Occipital lobe (tissue), 2 donors: ENCODE results near the gene ATP2B2. TPM values are rescaled to one million over a fixed set of nuclear protein-coding genes. Genes with fewer than 3 reads are reported as not detected.

Experiments
- DNase-seq: peaks from one replicate; lab custom pipeline; 2025; lab: John Stamatoyannopoulos, UW
- total RNA-seq: library from RNA; depleted of rRNA; stranded (reverse); fragments of >200 nt; gene quantifications from one replicate; pipeline ENCODE4 v1.2.3, GENCODE V29; 2014

ATP2B2 gene
- total RNA-seq, 1 donor from 2014 or later, result 79.5 TPM

DNA sequence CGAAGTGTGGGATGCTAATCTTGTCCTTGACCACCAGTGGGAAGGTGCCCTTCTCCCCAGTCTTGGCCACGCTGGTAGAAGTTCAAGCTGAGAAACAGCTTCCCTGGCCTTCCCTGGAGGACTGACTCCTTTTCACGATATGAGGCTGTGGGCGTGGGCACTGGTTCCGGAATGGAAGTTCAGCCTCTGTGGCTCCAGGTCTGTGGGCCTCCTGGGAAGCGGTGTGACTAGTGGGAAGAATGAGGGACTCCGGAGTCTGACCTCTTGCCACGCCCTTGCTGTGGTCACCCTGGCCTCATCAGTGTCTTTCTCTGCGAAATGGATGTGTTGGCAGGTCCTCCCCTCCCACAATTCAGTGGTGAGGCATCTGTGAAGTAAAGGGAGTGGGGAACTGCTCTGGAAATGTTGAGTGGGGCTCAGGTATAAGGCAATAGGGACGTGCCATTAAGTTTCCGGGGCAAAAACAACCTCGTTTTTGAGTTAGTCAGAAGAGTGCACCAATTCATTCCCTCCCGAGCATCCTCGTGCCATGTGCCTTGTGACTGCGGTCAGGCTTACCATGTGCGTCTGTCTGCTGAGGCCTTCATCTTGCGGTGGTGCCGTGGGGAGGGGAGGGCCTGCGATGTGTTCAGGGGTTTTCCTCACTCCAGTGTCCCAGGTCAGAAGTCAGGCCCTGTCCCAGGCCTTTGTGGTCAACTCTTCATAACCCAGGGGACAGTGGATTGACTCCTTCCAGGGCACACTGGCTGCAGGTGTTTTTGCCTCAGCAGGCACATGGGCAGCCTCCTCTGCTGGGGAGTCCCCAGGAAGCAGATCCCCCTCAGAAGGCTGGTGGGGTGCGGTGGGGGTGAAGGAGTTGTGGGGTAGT is 172.7 kb downstream of the ATP2B2 start:
- no peak for DNase-seq

DNA sequence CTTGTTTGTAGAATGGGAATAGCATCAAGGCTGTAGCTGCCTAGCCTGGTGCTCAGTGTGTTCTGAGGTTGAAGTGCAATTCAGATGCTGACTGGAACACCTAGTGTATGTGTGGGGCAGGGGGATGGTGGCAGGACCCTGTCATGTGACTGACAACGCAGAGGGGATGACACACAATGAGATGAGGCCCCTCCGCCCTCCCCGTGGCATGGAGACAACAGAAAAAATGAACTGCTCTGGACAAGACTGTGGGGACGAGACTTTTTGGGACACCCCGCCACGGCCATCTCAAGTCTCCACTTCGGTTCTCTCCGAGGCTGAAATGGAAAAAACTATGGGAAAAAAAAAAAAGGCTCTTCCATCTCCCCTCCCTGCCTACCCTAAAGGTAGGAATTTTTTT is 174.1 kb downstream of the ATP2B2 start:
- DNase-seq, result no peak

DNA sequence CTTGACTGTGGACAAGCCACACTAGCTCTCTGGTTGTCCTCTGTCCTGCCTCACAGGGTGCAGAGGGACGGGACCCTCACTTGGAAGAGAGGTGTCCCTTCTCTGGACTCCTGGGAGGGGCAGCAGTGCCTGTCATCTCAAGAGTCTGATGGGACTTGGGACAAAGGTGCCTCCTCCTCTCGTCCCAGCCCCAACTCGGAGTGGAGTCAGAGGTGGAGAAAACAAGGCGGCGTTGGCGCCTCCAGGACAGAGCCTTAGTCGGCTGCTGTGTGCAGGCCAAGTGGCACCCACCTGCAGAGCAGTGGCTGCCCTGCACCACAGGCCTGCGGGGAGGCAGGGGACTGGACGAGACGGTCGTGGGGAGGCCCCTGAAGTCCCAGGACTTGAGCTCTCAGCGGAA is 175.1 kb downstream of the ATP2B2 start:
- DNase-seq, result no peak

DNA sequence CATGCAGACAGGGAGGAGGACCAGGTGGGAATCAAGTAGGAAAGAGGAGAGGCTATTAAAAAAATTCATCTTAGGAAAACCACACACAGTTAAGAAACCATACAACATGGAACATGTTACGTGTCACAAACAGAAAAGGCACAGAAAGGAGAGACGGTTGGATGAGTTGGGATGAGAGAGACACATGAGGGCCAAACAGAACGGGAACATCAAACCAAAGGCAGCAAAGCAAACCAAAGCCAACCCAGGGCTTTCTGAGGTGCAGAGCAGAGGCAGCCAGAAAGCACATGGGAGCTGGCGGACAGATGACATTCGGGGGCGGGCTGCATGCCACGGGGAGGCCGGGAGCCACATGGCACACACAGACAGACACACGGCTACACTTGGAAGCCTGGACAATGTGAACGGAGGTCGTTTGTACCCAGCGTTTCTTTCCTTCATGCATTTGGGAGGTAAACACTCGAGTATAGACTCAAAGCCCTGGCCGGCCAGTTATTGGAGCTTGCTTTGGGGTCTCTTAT is 175.8 kb downstream of the ATP2B2 start:
- DNase-seq, result no peak

DNA sequence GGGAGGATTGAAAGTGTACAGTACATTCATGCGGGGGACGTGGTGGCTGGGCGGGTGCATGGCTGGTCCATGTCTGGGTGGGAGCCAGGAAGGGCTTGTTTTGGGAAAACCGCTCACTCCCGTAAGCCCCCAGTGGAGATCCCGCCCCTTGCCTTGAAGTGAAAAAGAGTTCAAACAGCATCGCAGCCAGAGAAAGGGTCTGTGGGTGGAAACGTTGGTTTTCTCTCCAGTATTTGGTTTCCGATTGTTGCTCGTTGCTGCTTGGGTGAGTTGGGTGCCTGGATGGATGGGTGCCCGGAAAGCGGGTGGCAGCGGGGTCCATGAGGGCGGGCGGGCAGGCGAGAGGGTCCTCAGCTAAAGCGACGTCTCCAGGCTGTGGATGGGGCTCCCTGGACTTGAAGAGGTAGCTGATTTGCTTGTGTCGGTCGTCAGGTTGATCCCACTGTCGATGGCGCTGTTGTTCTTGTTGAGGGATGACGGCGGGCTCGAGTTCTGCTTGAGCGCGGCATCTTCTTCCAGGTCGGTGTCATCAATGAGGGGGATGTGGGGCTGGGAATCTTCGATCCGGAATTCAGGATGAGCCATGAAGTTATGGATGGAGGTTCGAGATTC is 176.8 kb downstream of the ATP2B2 start:
- no peak for DNase-seq

DNA sequence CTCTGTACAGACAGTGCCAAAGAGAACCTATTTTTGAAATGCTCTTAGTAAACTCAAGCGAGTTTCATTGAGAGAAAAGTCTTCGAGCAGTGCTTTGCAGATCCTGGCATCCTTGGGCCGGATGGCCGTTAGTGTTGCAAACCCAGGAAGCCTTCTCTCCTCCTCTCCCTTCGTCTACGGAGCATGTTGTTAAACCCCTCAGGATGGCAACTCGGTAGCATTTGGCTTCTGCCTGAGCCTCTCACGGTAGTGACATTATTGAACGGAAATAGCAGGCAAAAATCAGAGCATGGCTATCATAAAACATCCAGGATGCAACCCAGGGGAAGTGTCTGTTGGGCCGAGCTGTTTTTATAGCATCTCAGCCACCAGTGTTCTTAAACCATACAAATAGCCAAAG is 177.8 kb downstream of the ATP2B2 start:
- DNase-seq, result no peak

DNA sequence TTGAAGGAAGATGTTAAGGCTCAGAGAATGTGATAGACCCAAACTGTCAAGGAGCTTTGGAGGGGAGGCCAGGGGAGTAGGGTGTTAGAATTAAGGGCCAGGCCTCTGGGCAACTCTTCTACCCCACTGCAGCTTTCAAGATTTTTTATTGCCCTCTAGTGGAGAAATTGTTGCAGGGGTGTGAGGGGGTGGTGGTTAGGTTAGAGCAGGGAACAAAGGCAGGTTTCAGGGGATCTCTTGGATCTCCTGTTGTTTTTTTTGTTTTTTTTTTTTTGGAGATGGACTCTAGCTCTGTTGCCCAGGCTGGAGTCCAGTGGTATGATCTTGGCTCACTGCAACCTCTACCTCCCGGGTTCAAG is 183.1 kb downstream of the ATP2B2 start:
- no peak for DNase-seq

DNA sequence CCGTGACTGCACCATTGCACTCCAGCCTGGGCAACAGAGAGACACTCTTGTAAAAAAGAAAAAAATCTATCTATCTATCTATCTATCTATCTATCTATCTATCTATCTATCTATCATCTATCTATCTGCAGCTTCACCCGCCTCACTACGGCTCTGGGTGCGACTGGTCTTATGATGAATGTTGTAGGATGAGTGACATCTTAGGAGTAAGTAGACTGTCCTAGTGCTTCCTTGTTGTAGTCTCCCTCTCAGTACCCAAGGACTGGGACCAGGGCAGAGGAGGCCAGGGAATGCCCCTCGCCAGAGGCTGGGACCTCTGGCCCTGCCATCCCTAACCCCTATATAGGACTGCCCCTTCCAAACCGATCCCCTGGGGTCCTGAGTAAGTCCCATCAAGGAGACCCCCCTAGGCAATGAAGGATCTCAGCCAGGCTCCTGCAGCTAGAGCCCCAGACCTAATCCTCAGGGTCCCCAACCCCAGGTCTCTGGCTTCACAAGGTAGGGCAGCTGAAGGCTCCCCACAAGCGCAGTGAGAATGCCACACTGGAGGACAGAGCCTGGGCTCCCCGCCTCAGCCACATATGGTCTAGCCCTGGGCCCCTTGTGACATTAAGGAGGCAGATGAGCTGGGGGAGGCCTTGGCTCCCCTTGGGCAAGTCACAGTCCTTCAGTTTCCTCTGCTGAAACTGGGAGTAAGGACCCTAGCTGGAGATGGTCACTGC is 183.6 kb downstream of the ATP2B2 start:
- no peak for DNase-seq

DNA sequence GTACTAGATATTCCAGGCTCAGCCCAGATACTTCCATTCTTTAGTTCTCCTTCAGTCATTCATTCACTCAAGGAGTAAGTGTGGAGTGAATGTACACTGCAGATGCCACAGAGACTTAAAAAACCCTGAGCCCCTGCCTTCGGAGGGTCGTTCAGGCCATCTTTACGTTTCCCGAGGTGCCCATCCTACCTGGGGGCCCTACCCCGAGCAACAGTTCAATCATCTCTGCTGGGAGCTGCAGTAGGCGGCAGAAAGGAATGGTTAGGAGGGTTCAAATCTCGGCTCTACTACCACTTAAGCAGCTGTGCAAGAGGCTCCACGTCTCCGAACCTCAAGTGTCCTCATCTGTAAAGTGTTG is 185.1 kb downstream of the ATP2B2 start:
- no peak for DNase-seq

DNA sequence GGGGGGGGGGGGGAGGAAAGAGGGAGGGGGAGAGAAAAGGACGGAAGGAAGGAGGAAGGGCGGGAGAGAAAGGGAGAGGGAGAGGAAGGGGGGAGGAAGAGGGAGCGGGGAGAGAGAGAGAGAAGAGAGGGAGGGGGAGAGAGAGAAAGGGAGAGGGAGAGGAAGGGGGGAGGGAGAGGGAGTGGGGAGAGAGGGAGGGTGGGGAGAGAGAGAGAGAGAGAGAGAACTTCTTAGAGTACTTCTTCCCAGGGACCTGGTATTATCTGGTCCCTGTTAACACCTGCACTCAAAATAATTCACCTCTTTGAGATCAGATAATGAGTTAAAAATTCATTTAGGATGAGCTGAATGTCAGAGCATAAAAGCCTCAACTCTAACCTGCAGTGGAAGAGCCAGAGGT is 185.6 kb downstream of the ATP2B2 start:
- DNase-seq, result no peak

DNA sequence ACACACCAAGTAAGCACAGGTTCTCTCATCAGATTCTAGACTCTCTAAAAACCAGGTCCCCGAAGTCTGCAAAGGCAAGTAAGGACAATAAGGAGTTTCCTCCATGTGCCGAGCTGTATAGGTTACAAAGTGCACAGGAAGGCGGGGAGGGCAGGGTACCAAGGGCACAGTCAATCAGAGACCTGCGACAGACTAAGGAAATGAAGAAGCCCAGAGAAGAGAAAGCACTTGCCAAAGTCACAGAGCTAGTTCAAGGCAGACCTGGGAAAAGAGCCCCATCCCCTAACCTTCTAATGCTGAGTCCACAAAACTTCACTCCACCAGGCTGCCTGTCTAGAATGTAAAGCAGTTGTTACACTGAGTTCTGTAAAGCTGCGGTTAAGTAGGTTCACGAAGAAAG is 186.1 kb downstream of the ATP2B2 start:
- no peak for DNase-seq

DNA sequence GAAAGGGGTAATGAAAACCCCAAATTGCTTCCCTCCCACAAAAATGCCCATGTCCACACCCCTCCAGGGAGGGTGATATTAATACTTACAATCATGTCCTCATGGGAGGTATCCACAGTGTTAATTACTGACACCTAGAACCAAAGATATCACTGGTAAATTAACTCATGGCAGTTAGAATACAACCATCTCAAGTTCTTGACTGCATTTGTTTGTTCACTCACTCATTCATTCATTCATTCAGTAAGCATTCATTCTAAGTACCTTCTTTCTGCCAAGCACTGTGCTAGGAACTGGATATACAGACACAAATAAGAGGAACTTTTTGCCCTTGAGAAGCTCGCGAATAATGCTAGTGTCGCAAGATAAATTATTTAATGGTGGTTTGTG is 187.4 kb downstream of the ATP2B2 start:
- no peak for DNase-seq

DNA sequence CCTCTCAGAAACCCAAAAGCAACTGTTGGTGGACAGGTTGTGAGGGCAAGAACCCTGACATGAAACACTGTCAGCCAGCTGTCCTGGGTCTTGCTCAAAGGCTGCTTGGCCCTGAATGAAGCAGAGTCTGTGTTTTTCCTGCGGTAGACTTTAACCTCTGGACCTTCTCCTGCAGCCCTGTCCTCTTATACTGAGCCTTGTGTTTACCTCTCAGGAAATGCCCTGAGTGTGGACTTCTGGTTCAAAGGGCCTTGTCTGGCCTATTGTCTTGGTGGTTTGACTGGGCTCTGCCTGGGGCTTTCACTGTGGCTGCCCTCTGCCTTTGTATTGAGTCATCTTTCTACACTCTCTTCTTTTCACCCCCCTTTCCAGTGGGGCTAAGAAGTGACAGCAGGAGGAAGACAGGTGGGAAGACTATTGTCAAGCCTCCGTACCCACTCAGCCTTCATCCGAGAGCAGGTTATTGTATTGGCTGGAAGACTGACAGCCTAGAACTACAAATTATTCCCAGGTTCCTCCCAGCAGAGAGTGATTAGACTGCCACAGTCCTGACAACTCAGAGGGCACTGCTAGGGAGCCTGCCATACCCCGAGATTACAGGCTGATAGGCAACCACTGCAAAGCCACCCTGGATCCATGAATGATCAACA is 187.9 kb downstream of the ATP2B2 start:
- DNase-seq, result no peak

DNA sequence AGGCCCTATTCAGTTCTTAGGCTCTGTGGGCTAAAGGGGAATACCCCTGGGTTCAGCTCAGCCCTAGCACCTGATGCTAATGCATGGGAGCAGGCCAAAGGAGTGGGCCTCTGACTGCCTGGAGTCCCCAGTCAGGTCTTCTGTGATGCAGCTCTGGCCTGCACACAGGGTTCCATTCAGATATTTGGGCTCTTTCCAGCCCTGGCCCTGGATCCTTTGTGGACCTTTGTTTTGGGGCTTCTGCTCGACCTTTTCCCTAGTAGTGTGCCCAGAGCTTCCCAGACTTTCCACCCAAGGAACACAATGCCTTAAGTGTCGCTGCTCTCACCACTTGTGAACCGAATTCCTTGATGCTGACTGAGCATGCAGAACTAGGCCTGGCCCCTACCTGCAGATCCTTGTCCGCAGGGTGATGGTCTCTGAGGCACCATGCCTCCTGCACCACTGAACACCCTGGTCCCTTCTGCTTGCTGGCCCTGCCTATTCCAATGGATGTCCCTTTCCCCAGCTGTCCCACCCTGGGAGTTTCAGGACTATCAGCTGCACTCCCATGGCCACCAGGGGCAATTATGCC is 189.5 kb downstream of the ATP2B2 start:
- no peak for DNase-seq

DNA sequence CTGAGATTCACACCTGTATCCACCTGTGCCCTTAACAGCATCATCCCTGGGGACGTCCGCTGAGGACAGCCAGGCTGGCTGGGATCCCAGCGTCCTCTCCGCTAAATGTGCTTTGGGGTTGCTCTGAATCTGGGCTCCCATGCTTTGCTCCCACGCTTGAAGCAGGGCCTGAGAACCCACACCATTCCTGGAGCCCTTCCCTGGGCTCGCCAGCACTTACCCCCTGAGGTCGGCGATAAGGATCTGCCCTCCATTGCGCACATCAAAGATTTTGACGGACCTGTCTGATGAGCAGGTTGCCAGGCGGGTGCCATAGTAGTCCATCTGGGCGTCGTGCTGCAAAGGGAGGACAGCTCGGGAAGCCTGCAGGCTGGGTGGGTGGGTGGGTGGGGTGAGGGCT is 190.3 kb downstream of the ATP2B2 start:
- no peak for DNase-seq

DNA sequence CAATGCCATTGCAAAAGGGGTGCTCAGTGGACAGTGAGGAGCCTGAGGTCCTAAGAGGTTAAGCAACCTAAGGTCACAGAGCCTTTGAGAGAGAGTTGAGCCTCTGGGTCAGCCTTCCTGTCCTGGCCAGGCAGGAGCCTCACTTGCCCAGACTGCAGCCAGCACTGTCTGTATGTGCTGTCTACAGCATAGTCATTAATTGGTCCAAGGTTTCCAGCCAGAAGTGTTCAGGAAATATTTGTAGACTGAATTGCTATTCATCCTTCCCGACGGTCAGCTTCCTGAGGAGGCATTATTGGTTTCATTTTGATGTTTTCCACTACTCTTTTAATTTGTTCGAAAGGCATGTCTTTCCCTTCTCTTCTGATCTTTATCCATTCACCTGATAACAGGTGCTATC is 192.5 kb downstream of the ATP2B2 start:
- DNase-seq, result no peak

DNA sequence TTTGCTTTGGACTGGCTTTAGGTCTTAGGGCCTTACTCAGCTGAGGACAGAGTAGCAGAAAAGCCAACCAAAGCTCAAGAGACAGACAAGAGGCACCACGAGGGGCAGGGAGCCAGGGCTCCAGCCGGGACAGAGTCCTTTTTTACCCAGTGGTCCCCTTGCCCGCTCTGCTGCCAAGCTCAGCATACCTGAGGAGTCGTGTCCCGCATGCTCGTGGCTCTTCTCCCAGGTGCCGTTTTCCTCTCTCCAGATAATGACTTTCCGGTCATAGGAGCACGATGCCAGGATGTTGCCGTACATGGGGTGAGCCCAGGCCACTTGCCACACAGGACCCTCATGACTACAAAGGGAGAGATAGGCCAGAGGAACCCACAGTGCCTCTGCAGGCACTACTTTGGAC is 193.0 kb downstream of the ATP2B2 start:
- no peak for DNase-seq

DNA sequence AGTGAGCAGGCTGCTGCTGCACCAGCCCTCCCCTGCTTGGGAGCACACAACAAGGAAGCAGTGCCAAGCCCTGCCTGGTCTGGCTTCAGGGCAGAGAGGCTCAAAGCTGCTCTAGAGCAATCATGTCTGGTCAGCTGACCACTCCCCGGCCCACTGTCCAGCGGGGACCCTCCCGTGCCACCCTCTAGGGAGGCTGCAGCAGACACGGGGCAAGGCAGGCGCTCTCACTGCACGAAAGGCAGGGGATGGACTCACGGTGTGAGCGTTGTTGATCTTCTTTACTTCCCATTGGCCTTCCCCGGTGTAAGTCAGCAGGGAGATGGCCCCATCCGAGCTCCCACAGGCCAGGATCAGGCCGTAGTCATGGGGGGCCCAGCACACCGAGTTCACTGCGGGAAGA is 193.7 kb downstream of the ATP2B2 start:
- no peak for DNase-seq

DNA sequence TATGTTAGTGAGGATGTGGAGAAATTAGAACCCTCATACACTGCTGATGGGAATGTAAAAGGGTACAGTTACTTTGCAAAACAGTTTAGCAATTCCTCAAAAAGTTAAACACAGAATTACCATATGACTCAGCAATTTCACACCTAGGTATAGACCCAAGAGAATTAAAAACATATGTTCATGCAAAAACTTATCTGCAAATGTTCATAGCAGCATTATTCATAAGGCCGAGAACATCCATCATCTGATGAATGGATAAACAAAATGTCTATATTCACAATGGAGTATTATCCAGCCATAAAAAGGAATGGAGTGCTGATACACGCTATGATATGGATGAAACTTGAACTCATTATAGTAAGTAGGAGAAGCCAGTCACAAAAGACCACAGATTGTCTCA is 194.8 kb downstream of the ATP2B2 start:
- no peak for DNase-seq

DNA sequence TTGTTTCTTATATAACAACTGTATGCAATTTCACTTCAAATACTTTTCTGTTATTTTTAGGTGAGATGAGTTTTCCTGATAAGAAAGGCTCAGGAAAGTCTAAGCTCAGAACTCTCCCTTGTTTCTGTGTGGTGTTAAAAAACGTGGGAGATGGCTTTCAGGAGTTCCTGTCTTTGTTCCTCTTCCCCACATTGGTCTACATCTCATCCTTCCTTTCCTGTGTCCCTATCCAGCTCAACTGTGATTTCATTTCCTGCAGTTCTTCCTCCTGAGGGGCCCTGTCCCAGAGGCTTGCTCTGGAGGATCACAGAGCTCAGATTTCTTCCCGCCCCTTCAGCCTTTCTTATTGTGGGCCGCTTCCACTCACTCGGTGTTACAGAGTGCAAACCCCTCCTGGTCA is 195.7 kb downstream of the ATP2B2 start:
- no peak for DNase-seq

DNA sequence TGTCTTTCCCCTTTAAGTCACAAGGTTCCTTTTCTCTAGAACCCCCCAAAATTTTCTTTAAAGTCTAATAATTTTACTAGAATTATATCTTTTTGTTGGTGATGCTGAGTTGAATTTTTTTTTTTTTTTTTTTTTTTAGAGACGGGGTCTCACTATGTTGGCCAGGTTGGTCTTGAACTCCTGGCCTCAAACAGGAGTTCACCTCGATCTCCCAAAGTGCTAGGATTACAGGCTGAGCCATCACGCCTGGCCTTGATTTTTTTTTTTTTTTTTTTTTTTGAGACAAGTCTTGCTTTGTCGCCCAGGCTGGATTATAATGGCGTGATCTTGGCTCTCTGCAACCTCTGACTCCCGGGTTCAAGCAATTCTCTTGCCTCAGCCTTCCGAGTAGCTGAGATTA is 196.7 kb downstream of the ATP2B2 start:
- no peak for DNase-seq

DNA sequence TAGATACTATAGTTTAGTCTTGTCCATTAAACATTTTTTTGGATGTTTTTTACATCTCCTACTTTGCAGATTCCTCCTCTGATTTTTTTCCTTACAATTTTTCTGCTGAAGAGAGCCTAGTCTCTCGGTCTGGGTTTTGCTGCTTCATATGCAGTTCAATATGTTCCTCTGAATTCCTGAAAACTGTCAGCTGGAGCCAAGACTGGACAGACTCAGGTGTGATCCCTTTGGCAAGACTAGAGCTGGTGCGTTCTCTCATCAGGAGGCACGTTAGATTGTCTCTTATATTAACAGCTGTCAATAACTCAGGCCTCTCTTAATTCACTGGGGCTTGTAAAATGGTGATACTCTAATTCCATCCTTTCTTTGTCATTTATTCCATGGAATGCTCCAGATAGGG is 199.2 kb downstream of the ATP2B2 start:
- DNase-seq, result no peak
